Neuronal stem cell (in vitro differentiated cells): Measurements from ENCODE around the gene LCN2.

ENCODE experiments used
- DNase-seq: peaks from one replicate; pipeline ENCODE4 v3.0.0-alpha.2; 2013; ENCODE audit warnings: low spot score
- H2AFZ ChIP-seq: one replicate; pipeline ENCODE4 v1.6.1; 2013; ENCODE audit warnings: mild to moderate bottlenecking, low read length, inconsistent platforms
- H2AK5ac ChIP-seq: 2 replicates; pipeline ENCODE4 v1.6.1; 2013; ENCODE audit warnings: low read depth, mild to moderate bottlenecking, inconsistent platforms, low read length, moderate library complexity, mixed read lengths
- H2BK120ac ChIP-seq: 2 replicates; pipeline ENCODE4 v1.6.1; 2013; ENCODE audit warnings: low read depth, mild to moderate bottlenecking, inconsistent platforms, low read length, moderate library complexity, mixed read lengths
- H2BK12ac ChIP-seq: one replicate; pipeline ENCODE4 v1.6.1; 2013; ENCODE audit warnings: low read length, inconsistent platforms
- H2BK15ac ChIP-seq: 2 replicates; pipeline ENCODE4 v1.6.1; 2013; ENCODE audit warnings: mild to moderate bottlenecking, low read length, inconsistent platforms, mixed read lengths
- H2BK5ac ChIP-seq: one replicate; pipeline ENCODE4 v1.6.1; 2013; ENCODE audit warnings: inconsistent platforms, mild to moderate bottlenecking, low read length, moderate library complexity
- H3K14ac ChIP-seq: one replicate; pipeline ENCODE4 v1.6.1; 2013; ENCODE audit warnings: low read length, inconsistent platforms
- H3K18ac ChIP-seq: 2 replicates; pipeline ENCODE4 v1.6.1; 2013; ENCODE audit warnings: low read length, inconsistent platforms
- H3K23ac ChIP-seq: 2 replicates; pipeline ENCODE4 v1.6.1; 2013; ENCODE audit warnings: low read depth, mild to moderate bottlenecking, mixed read lengths, low read length, inconsistent platforms; ENCODE audit not compliant: poor library complexity
- H3K27ac ChIP-seq: replicated peaks from 3 replicates; pipeline ENCODE4 v1.5.1; 2013; ENCODE audit warnings: low read length, inconsistent platforms
- H3K27me3 ChIP-seq, 3 experiments: 2 replicates each; pipeline ENCODE4 v1.6.1; 2013; ENCODE audit warnings: low read length in 3 of 3, mild to moderate bottlenecking in 2 of 3, inconsistent platforms in 1 of 3, low read depth in 1 of 3, mixed read lengths in 1 of 3, moderate library complexity in 1 of 3; ENCODE audit not compliant: control insufficient read depth in 3 of 3, insufficient read depth in 3 of 3
- H3K36me3 ChIP-seq, 2 donors: replicated peaks in 1 of 2; 2 replicates each; pipeline ENCODE4 v1.6.1; 2013; ENCODE audit warnings: low read length in 2 of 2; ENCODE audit not compliant: control insufficient read depth in 2 of 2, insufficient read depth in 2 of 2
- H3K4ac ChIP-seq: 2 replicates; pipeline ENCODE4 v1.6.1; 2013; ENCODE audit warnings: inconsistent platforms, mild to moderate bottlenecking, low read length, moderate library complexity
- H3K4me1 ChIP-seq, 2 donors: 1 replicate in 1 of 2; 2 replicates in 1 of 2; pipeline ENCODE4 v1.6.1; 2013; ENCODE audit warnings: low read length in 2 of 2, low read depth in 1 of 2; ENCODE audit not compliant: control insufficient read depth in 2 of 2, insufficient read depth in 1 of 2
- H3K4me2 ChIP-seq: one replicate; pipeline ENCODE4 v1.6.1; 2013; ENCODE audit warnings: mild to moderate bottlenecking, low read length, inconsistent platforms; ENCODE audit not compliant: insufficient read depth, poor library complexity, severe bottlenecking
- H3K4me3 ChIP-seq, 2 donors: 2 replicates each; pipeline ENCODE4 v1.5.1; 2013; ENCODE audit warnings: low read length in 2 of 2, mild to moderate bottlenecking in 2 of 2, inconsistent platforms in 1 of 2, moderate library complexity in 1 of 2
- H3K79me1 ChIP-seq: one replicate; pipeline ENCODE4 v1.6.1; 2013; ENCODE audit warnings: low read depth, mild to moderate bottlenecking, inconsistent platforms, low read length, moderate library complexity
- H3K9ac ChIP-seq: one replicate; pipeline ENCODE4 v1.6.1; 2013; ENCODE audit warnings: mild to moderate bottlenecking, low read depth, low read length, inconsistent platforms; ENCODE audit not compliant: poor library complexity
- H3K9me3 ChIP-seq, 2 donors: replicated peaks in 1 of 2; 2 replicates each; pipeline versions ENCODE3 to v1.6.1; 2013; ENCODE audit warnings: low read length in 2 of 2, mild to moderate bottlenecking in 2 of 2, inconsistent platforms in 1 of 2, low read depth in 1 of 2, mixed read lengths in 1 of 2, moderate library complexity in 1 of 2; ENCODE audit not compliant: control insufficient read depth in 2 of 2, insufficient read depth in 1 of 2
- H4K8ac ChIP-seq: one replicate; pipeline ENCODE4 v1.6.1; 2013; ENCODE audit warnings: low read depth, mild to moderate bottlenecking, inconsistent platforms, low read length, moderate library complexity
- H4K91ac ChIP-seq: one replicate; pipeline ENCODE4 v1.6.1; 2013; ENCODE audit warnings: low read length, low read depth, mild to moderate bottlenecking, inconsistent platforms; ENCODE audit not compliant: poor library complexity
- WGBS, 2 donors: extraction: QIAGEN DNeasy Blood & Tissue Kit; methylation state at CpG; one replicate each; pipeline ENCODE4 v1.1.7; 2013; ENCODE audit warnings: missing lambda C conversion rate in 2 of 2, mixed read lengths in 1 of 2; ENCODE audit not compliant: insufficient read length in 2 of 2, insufficient replicate concordance in 1 of 2; ENCODE audit errors: extremely low coverage in 2 of 2; 5-methylcytosine and 5-hydroxymethylcytosine counted together

Gene LCN2

DNA sequence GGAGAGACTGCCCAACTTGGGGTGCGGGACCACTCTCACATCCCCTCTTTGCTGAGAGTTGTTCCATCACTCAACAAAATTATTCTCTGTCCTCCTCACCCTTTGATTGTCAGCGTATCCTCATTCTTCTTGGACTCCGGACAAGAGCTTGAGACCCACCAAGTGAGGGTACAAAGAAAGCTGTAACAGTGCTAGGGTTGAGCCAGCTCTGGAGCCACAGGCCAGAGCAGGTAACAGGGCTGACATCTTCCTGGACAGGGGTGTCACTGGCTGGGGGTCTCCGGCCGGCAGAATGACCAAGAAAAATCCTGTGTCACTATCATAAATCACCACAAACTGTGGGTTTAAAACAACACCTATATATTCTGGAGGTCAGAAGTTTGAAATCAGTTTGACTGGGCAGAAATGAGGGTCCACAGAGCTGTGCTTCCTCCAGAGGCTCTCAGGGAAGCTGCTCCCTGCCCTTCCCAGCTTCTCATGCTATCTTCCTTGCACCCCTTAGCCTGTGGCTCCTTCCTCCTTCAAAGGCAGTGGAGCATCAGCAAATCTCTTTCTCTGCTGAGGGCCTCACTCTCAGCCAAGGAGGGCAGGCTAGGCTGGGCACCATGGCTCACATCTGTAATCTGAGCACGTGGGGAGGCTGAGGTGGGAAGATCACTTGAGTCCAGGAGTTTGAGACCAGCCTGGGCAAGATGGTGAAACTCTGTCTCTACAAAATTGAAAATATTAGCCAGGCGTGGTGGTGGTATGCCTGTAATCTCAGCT, 6.7 kb downstream of the LCN2 start:
- Histone ChIP-seq H2BK15ac (peak overlapping the region; percentile 6), H3K18ac (peak overlapping the region; percentile 4), H3K36me3 (no peaks in the 10 kb centered on the region), H4K8ac (no peak overlapping the region), H3K79me1 (peaks cover 10% of the 10 kb centered on the region), H3K9me3 (no peaks in the 10 kb centered on the region), H3K4me2 (no peak overlapping the region), H2BK120ac (no peak overlapping the region), H3K9ac (no peak overlapping the region), H3K27ac (no peak overlapping the region), H3K27me3 (no peaks in the 10 kb centered on the region), H3K4me3 (no peak overlapping the region), H2AFZ (no peak overlapping the region), H3K4ac (no peak overlapping the region), H3K14ac (no peak overlapping the region), H3K4me1 (peaks cover 4 to 12% of the 10 kb centered on the region in 2 donors), H2BK12ac (no peak overlapping the region), H2AK5ac (no peak overlapping the region), H2BK5ac (no peak overlapping the region), H3K23ac (no peak overlapping the region), H4K91ac (no peak overlapping the region)
- WGBS, 2 donors: no CpG with 5 or more reads among the region's 7 CpGs
- no peak for DNase-seq

DNA sequence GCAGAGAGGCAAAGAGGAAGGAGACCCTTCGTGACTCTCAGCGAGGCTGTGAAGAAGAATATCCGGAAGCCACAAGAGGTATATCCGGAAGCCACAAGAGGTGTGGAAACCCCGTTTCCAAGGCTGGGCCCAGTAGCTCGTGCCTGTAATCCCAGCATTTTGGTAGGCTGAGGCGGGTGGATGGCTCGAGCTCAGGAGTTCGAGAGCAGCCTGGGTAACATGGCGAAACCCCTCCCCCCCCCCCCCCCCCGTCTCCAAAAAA, 10.2 kb downstream of the LCN2 start:
- no peak overlapping the region for H4K91ac ChIP-seq
- H2BK12ac ChIP-seq: no peak overlapping the region
- DNase-seq: no peak
- H3K4me3 ChIP-seq: peak overlapping the region; percentile 72 to 93
- peaks cover 22 to 26% of the 10 kb centered on the region in 2 donors for H3K36me3 ChIP-seq
- peaks cover 4 to 16% of the 10 kb centered on the region in 2 donors for H3K4me1 ChIP-seq
- H4K8ac ChIP-seq: no peak overlapping the region
- no peaks in the 10 kb centered on the region for H3K27me3 ChIP-seq
- H2AFZ ChIP-seq: peak overlapping the region; percentile 96
- H2BK15ac ChIP-seq: peak overlapping the region; percentile 94
- no peak overlapping the region for H2BK120ac ChIP-seq
- H2BK5ac ChIP-seq: peak overlapping the region; percentile 56
- peaks cover 12% of the 10 kb centered on the region for H3K79me1 ChIP-seq
- H3K9ac ChIP-seq: no peak overlapping the region
- peak overlapping the region; percentile 57 for H3K4me2 ChIP-seq
- no peak overlapping the region for H3K14ac ChIP-seq
- no peaks in the 10 kb centered on the region for H3K9me3 ChIP-seq
- peak overlapping the region; percentile 100 for H3K23ac ChIP-seq
- H3K4ac ChIP-seq: no peak overlapping the region
- peak overlapping the region; percentile 91 for H2AK5ac ChIP-seq
- H3K18ac ChIP-seq: peak overlapping the region; percentile 73
- peak overlapping the region; percentile 67 for H3K27ac ChIP-seq
- no CpG with 5 or more reads among the region's 11 CpGs for WGBS, 2 donors

DNA sequence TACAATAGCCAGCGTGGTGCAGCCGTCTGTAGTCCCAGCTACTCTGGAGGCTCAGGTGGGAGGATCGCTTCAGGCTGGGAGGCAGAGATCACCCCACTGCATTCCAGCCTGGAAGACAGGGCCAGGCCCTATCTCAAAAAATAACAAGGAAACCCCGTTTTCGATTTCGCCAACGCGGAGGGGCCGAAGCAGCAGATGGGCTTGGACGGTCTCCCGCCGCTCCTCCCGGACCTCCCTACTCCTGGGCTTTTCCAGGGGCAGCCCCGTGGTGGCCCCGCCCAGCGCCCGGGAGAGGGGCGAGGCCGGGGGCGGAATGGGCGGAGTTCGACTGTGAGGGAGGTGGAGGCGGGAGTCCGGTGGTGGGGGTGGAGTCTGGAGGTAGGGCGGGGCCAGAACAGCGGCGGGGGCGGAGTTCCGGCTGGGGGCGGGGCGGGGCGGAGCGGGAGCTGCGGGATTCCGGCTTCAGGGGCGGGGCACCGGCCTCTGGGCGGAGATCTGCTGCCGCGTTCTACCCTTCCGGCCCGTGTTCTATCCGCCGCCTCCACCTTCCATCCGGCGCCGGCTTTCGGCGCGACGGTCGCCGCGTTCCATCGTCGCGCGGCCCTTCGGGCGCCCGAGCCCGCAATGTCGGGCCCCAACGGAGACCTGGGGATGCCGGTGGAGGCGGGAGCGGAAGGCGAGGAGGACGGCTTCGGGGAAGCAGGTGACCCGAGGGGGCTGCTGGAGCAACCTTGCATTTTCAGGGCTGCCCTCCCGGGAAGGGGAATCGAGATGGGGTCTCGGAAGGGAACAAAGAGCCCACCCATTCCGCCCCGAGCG, 10.7 kb downstream of the LCN2 start, which contains the start of gene BBLN:
BBLN (plus strand) TSS at position 482 of the 819 bp plus-strand sequence; CDS start at position 625, 143 bp downstream.
- Histone ChIP-seq H2AK5ac (peak within 1 kb of the TSS; percentile 95), H3K27ac (peak within 1 kb of the TSS; percentile 67), H3K9me3 (no peaks in the 10 kb centered on the region), H3K4me2 (peak within 1 kb of the TSS; percentile 89), H2BK120ac (peak within 1 kb of the TSS; percentile 72), H3K36me3 (peaks cover 24 to 30% of the 10 kb centered on the region in 2 donors), H4K8ac (no peak within 1 kb of the TSS), H3K4ac (peak within 1 kb of the TSS; percentile 46), H2BK5ac (peak within 1 kb of the TSS; percentile 75), H2BK15ac (peak within 1 kb of the TSS; percentile 94), H3K14ac (peak within 1 kb of the TSS; percentile 98), H3K4me3 (peak within 1 kb of the TSS; percentile 87 to 93), H3K9ac (peak within 1 kb of the TSS; percentile 97), H2AFZ (peak within 1 kb of the TSS; percentile 97), H3K79me1 (peaks cover 12% of the 10 kb centered on the region), H3K23ac (peak within 1 kb of the TSS; percentile 100), H2BK12ac (peak within 1 kb of the TSS; percentile 41), H3K27me3 (no peaks in the 10 kb centered on the region), H3K18ac (peak within 1 kb of the TSS; percentile 98), H4K91ac (no peak within 1 kb of the TSS), H3K4me1 (peaks cover 4 to 16% of the 10 kb centered on the region in 2 donors)
- peak; percentile 95 for DNase-seq
- no CpG with 5 or more reads among the region's 77 CpGs for WGBS, 2 donors

DNA sequence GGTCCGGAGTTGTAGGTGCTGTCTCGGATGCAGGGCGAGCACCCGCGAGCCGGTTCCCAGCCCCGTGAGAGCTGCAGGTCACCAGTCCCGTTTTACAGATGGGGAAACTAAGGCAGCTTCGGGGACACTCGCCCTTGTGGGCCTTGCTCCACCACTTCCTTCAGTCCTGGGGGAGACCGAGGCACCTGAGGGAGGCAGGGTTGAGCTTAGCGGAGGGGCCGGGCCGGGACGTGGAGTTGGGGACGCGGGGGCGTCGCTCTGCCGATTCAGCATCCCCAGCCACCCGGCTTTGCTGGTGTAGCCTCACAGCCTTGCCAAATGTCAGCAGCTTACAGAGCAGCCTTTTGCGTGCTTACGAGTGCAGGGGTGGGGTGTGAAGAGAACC, 11.3 kb downstream of the LCN2 start:
- WGBS, 2 donors: no CpG with 5 or more reads among the region's 23 CpGs
- H3K9ac ChIP-seq: peak overlapping the region; percentile 97
- peak overlapping the region; percentile 89 for H3K4me2 ChIP-seq
- peak overlapping the region; percentile 97 for H2AFZ ChIP-seq
- peak overlapping the region; percentile 98 for H3K14ac ChIP-seq
- H2BK12ac ChIP-seq: no peak overlapping the region
- H2AK5ac ChIP-seq: peak overlapping the region; percentile 95
- peak overlapping the region; percentile 72 for H2BK120ac ChIP-seq
- H2BK15ac ChIP-seq: no peak overlapping the region
- H3K79me1 ChIP-seq: peaks cover 12% of the 10 kb centered on the region
- H3K4me3 ChIP-seq: peak overlapping the region; percentile 87 to 93
- H2BK5ac ChIP-seq: peak overlapping the region; percentile 75
- H3K36me3 ChIP-seq: peaks cover 24 to 30% of the 10 kb centered on the region in 2 donors
- peak overlapping the region; percentile 98 for H3K18ac ChIP-seq
- H3K27ac ChIP-seq: no peak overlapping the region
- peak overlapping the region; percentile 46 for H3K4ac ChIP-seq
- no peak overlapping the region for H4K91ac ChIP-seq
- no peaks in the 10 kb centered on the region for H3K9me3 ChIP-seq
- no peaks in the 10 kb centered on the region for H3K27me3 ChIP-seq
- no peak for DNase-seq
- H3K23ac ChIP-seq: peak overlapping the region; percentile 100
- H3K4me1 ChIP-seq: peaks cover 4 to 16% of the 10 kb centered on the region in 2 donors
- H4K8ac ChIP-seq: no peak overlapping the region
